Chondrocyte (in vitro differentiated cells): Measurements from ENCODE around the gene MSLN. TPM values are rescaled to one million over a fixed set of nuclear protein-coding genes. Genes with fewer than 3 reads are reported as not detected.

ENCODE experiments used
- DNase-seq: peaks from one replicate; pipeline ENCODE4 v3.0.0; 2021; ENCODE audit warnings: mixed read lengths, low spot score
- H3K27ac Mint-ChIP-seq: one replicate; pipeline ENCODE4 v1.8.0; 2021; ENCODE audit warnings: mild to moderate bottlenecking, moderate library complexity, mixed read lengths; ENCODE audit not compliant: unreplicated experiment
- H3K27me3 Mint-ChIP-seq: 2 replicates; pipeline ENCODE4 v1.8.0; 2021; ENCODE audit warnings: low read depth, mixed read lengths
- H3K36me3 Mint-ChIP-seq: 2 replicates; pipeline ENCODE4 v1.8.0; 2021; ENCODE audit warnings: low read depth, mixed read lengths
- H3K4me1 Mint-ChIP-seq: 2 replicates; pipeline ENCODE4 v1.8.0; 2021; ENCODE audit warnings: low read depth, mild to moderate bottlenecking, mixed read lengths
- H3K4me3 Mint-ChIP-seq: one replicate; pipeline ENCODE4 v1.8.0; 2021; ENCODE audit warnings: mild to moderate bottlenecking, moderate library complexity, mixed read lengths; ENCODE audit not compliant: unreplicated experiment
- H3K9me3 Mint-ChIP-seq: 2 replicates; pipeline ENCODE4 v1.8.0; 2021; ENCODE audit warnings: low read depth, mixed read lengths
- CTCF ChIP-seq: fragments of 200-600 bp; sonication (generic); IDR thresholded peaks from 2 replicates; pipeline ENCODE4 v1.5.0; 2021; ENCODE audit warnings: antibody characterized with exemption, mild to moderate bottlenecking, moderate library complexity
- total RNA-seq: library from RNA; stranded (reverse); gene quantifications from 3 replicates; pipeline ENCODE4 v1.2.1, GENCODE V29; 2021

MSLN gene
- total RNA-seq, 1 donor from 2014 or later, result not detected

- no peaks in the 10 kb centered on the region for H3K4me1 Mint-ChIP-seq
- no peak overlapping the region for H3K4me3 Mint-ChIP-seq
- no peak overlapping the region for H3K27ac Mint-ChIP-seq
- TF ChIP-seq CTCF, result no peak
- H3K9me3 Mint-ChIP-seq, result no peaks in the 10 kb centered on the region
- H3K36me3 Mint-ChIP-seq, result peaks cover 2% of the 10 kb centered on the region
- peaks cover 10% of the 10 kb centered on the region for H3K27me3 Mint-ChIP-seq
- DNase-seq, result no peak
These were observed 37.2 kb downstream of the MSLN start for GRCh38 chr16:797686-798085.

GRCh38 chr16:798666-799065 lies 38.1 kb downstream of the MSLN start:
- Mint-ChIP-seq H3K27me3 (peaks cover 15% of the 10 kb centered on the region), H3K27ac (no peak overlapping the region), H3K36me3 (peaks cover 2% of the 10 kb centered on the region), H3K4me3 (no peak overlapping the region), H3K4me1 (no peaks in the 10 kb centered on the region), H3K9me3 (no peaks in the 10 kb centered on the region)
- DNase-seq, result no peak
- TF ChIP-seq CTCF, result no peak

GRCh38 chr16:799111-799947 lies 38.8 kb downstream of the MSLN start:
- Mint-ChIP-seq H3K4me1 (no peaks in the 10 kb centered on the region), H3K27me3 (peaks cover 19% of the 10 kb centered on the region), H3K27ac (no peak overlapping the region), H3K4me3 (no peak overlapping the region), H3K9me3 (no peaks in the 10 kb centered on the region), H3K36me3 (peaks cover 2% of the 10 kb centered on the region)
- no peak for DNase-seq
- no peak for TF ChIP-seq CTCF

- Mint-ChIP-seq H3K27ac (no peak within 1 kb of the TSS), H3K36me3 (peaks cover 2% of the 10 kb centered on the region), H3K27me3 (peaks cover 24% of the 10 kb centered on the region), H3K4me3 (no peak within 1 kb of the TSS), H3K4me1 (no peaks in the 10 kb centered on the region), H3K9me3 (no peaks in the 10 kb centered on the region)
- no peak for TF ChIP-seq CTCF
- DNase-seq, result no peak
These were observed 39.7 kb downstream of the MSLN start, which contains the start of gene GNG13 for GRCh38 chr16:799948-800833. GNG13 (minus strand) TSS chr16:800734; CDS start chr16:799077, 1,657 bp downstream.

GRCh38 chr16:800834-801511 lies 40.4 kb downstream of the MSLN start:
- DNase-seq, result no peak
- Mint-ChIP-seq H3K27ac (no peak overlapping the region), H3K9me3 (no peaks in the 10 kb centered on the region), H3K27me3 (peaks cover 24% of the 10 kb centered on the region), H3K4me1 (no peaks in the 10 kb centered on the region), H3K36me3 (peaks cover 2% of the 10 kb centered on the region), H3K4me3 (no peak overlapping the region)
- no peak for TF ChIP-seq CTCF
